ENCODE measurements around the gene RGL1.

RGL1 gene

DNA sequence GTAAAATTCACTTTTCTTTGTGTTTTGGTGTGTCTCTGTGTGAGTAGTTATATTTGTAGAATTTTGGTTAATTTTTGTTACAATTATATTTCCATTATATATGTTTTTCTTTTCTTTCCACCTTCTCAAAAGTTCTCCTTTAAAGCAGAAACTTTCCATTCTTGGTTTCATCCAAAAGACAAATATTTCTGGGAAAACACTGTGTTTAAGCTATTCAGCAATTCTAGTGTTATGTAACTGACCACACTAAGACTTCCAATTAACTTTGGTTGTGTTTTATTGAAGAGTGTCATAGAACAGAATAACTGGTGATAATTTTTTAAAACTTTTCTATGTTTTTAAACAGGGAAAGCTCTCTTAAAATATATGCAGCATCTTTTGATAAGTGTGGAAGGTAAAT is 13.6 kb upstream of the RGL1 start:
- Histone ChIP-seq H3K27ac (no peak overlapping the region), H3K27me3 (no peaks in the 10 kb centered on the region), H3K36me3 (no peaks in the 10 kb centered on the region), H3K4me3 (ENCODE audit: low read depth in 1 of 2, low read length in 1 of 2) (no peak overlapping the region), H3K9me3 (no peaks in the 10 kb centered on the region), H3K4me1 (ENCODE audit: control insufficient read depth in 1 of 2, insufficient read depth in 1 of 2, low read depth in 1 of 2, low read length in 1 of 2) (no peaks in the 10 kb centered on the region)
- no peak for TF ChIP-seq CTCF (IDR thresholded peaks at IDR 0.05)

- no peaks in the 10 kb centered on the region for H3K9me3 ChIP-seq
- H3K27me3 ChIP-seq = no peaks in the 10 kb centered on the region
- H3K4me1 ChIP-seq (ENCODE audit: control insufficient read depth in 1 of 2, insufficient read depth in 1 of 2, low read depth in 1 of 2, low read length in 1 of 2) = no peaks in the 10 kb centered on the region
- TF ChIP-seq CTCF (IDR thresholded peaks at IDR 0.05) = no peak
- no peaks in the 10 kb centered on the region for H3K36me3 ChIP-seq
- H3K27ac ChIP-seq = no peak overlapping the region
- H3K4me3 ChIP-seq (ENCODE audit: low read depth in 1 of 2, low read length in 1 of 2) = no peak overlapping the region
Measured at GRCh38 chr1:183792300-183792699, 12.6 kb upstream of the RGL1 start.

GRCh38 chr1:183794088-183794487 is 10.8 kb upstream of the RGL1 start:
- no peak for TF ChIP-seq CTCF (IDR thresholded peaks at IDR 0.05)
- H3K36me3 ChIP-seq = no peaks in the 10 kb centered on the region
- no peaks in the 10 kb centered on the region for H3K9me3 ChIP-seq

GRCh38 chr1:183800449-183800848 is 4.5 kb upstream of the RGL1 start:
- TF ChIP-seq CTCF (IDR thresholded peaks at IDR 0.05) = no peak
- no peaks in the 10 kb centered on the region for H3K9me3 ChIP-seq
- no peaks in the 10 kb centered on the region for H3K36me3 ChIP-seq
- H3K4me3 ChIP-seq (ENCODE audit: low read depth in 1 of 2, low read length in 1 of 2) = no peak overlapping the region
- H3K27ac ChIP-seq = no peak overlapping the region
- H3K4me1 ChIP-seq (ENCODE audit: control insufficient read depth in 1 of 2, insufficient read depth in 1 of 2, low read depth in 1 of 2, low read length in 1 of 2) = peaks cover 7 to 8% of the 10 kb centered on the region in 2 experiments
- H3K27me3 ChIP-seq = peaks cover 21% of the 10 kb centered on the region

More at GRCh38 chr1:183794088-183794487, 10.8 kb upstream of the RGL1 start:
- Histone ChIP-seq H3K27ac (no peak overlapping the region), H3K4me3 (ENCODE audit: low read depth in 1 of 2, low read length in 1 of 2) (no peak overlapping the region), H3K4me1 (ENCODE audit: control insufficient read depth in 1 of 2, insufficient read depth in 1 of 2, low read depth in 1 of 2, low read length in 1 of 2) (no peaks in the 10 kb centered on the region), H3K27me3 (no peaks in the 10 kb centered on the region)

- peaks cover 33% of the 10 kb centered on the region for H3K27me3 ChIP-seq
- H3K36me3 ChIP-seq = no peaks in the 10 kb centered on the region
- H3K4me1 ChIP-seq (ENCODE audit: control insufficient read depth in 1 of 2, insufficient read depth in 1 of 2, low read depth in 1 of 2, low read length in 1 of 2) = peaks cover 7 to 10% of the 10 kb centered on the region in 2 experiments
- no peak for TF ChIP-seq CTCF (IDR thresholded peaks at IDR 0.05)
- no peak overlapping the region for H3K4me3 ChIP-seq (ENCODE audit: low read depth in 1 of 2, low read length in 1 of 2)
- H3K27ac ChIP-seq = no peak overlapping the region
- no peaks in the 10 kb centered on the region for H3K9me3 ChIP-seq
Measured at GRCh38 chr1:183801649-183802048, 3.3 kb upstream of the RGL1 start.

GRCh38 chr1:183804387-183804786 is 533 bp upstream of the RGL1 start:
- no peaks in the 10 kb centered on the region for H3K9me3 ChIP-seq
- no peak for TF ChIP-seq CTCF (IDR thresholded peaks at IDR 0.05)
- H3K4me1 ChIP-seq (ENCODE audit: control insufficient read depth in 1 of 2, insufficient read depth in 1 of 2, low read depth in 1 of 2, low read length in 1 of 2) = peaks cover 7 to 10% of the 10 kb centered on the region in 2 experiments
- H3K27ac ChIP-seq = no peak overlapping the region
- no peak overlapping the region for H3K4me3 ChIP-seq (ENCODE audit: low read depth in 1 of 2, low read length in 1 of 2)
- H3K36me3 ChIP-seq = no peaks in the 10 kb centered on the region
- peaks cover 44% of the 10 kb centered on the region for H3K27me3 ChIP-seq
